ENCODE measurements around the gene EN1. TPM values are rescaled to one million over a fixed set of nuclear protein-coding genes. Genes with fewer than 3 reads are reported as not detected.

EN1 gene
- polyA plus RNA-seq, 5 donors = 0.18 TPM; not detected in 4

DNA sequence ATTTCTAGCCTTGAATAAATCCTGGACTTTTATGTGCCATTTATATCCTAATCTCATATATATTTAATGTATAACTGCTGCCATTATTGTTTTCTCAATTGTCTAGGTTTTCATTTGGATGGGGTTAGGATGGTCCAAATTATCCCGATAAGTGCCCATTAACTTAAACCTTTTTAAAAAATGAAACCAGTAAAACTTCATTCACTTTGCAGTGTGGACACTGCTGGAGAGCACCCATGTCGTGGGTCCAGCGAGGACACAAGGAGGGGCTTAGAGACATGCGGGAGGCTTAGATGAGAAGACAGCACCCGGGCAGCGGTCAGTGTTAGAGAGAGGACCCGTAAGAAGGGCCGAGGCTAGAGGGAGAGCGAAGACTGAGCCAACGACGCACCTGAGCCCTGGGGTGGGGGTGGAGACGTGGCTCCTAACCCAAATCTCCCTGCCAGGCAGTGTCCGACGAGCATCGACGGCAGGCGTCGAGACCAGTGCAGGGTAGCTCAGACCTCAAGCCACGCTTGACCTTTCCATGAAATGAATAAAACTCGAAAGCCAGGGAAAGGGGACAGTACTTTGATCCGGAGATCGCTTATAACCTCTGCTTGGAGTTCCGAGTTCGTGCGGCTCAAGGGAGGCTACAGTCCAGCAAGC lies 9.0 kb upstream of the EN1 start:
- DNase-seq = no peak

- peak; percentile 65 to 73 for DNase-seq
Measured at GRCh38 chr2:118855451-118856279, 8.2 kb upstream of the EN1 start.

DNA sequence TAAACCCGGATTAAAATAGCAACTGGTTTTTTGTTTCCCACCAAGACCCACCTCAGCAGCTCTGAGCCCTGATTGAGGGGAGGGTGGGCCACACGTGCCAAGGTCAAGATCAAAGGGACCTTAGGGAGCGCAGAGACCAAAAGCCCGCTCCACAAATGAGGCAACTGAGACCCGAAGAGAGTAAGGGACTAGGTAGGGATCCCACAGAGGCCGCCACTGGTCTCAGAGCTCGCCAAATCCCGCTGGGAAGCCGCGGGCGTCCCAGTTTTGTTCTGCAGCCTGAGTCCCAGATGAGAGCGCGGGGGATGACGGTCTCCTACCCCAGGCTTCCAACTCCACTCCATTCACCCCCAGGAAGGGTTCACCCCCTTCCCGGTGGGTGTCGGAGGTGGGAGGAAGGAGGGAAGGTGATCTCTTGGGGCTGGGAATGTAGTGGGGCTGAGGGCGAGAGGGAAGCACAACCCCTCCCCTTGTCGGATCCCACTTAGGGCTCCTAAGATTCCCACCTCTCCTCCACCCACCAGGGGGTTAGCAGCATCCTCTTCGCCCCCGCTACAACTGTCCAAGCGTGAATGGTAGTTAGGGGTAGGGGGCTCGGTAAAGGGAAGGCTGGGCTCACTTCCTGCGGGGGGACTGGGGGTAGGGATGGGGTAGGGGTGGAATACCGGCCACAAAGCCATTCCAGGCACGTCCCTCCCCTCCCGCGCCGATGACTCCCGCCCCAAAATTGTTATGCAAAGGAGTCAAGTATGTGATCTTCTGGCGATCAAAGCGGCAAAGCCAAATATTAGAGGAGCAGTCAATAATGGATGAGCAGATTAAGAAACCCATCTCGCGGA lies 7.3 kb upstream of the EN1 start:
- no peak for DNase-seq

- no peak for DNase-seq
Measured at GRCh38 chr2:118853651-118854291, 6.3 kb upstream of the EN1 start.

- DNase-seq = no peak
Measured at GRCh38 chr2:118853129-118853640, 5.7 kb upstream of the EN1 start.

GRCh38 chr2:118852605-118853128 lies 5.2 kb upstream of the EN1 start:
- no peak for DNase-seq

GRCh38 chr2:118851650-118852049 lies 4.2 kb upstream of the EN1 start:
- DNase-seq = no peak

- no peak for DNase-seq
Measured at GRCh38 chr2:118850901-118851415, 3.5 kb upstream of the EN1 start.

DNA sequence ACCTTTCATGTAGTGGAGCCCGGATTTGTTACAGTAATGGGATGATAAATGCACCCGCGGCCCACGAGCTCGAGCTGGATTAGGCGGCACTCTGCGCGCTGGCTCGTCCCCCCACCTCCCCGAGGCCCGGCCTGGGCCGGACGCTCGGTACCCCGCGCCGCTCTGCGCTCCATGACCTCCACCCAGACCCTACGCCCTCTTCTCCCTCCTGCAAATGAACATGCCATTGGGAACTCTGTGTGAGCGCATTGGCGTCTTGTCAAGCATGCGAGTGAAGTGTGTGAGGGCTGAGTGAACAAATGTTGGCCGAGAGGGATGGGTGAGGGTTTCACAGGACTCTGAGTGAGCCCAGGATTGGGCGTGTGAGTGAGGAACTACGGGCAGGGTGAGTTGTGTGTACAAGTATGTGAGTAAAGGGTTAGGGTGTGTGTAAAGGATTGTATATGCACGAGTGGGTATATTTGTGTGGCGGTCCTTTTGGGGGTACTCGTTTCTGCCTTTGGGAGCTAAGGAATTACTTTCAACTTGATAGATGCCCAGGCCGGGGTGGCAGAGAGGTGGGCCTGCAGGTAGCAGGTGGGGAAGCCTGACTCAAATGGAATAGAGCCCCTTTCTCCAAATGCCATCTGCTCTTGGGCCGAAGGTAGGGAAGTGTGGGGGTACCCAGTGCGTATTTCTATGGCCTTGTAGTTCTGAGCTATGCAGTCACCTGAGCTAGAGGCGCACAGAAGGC lies 2.9 kb upstream of the EN1 start:
- DNase-seq = no peak

DNA sequence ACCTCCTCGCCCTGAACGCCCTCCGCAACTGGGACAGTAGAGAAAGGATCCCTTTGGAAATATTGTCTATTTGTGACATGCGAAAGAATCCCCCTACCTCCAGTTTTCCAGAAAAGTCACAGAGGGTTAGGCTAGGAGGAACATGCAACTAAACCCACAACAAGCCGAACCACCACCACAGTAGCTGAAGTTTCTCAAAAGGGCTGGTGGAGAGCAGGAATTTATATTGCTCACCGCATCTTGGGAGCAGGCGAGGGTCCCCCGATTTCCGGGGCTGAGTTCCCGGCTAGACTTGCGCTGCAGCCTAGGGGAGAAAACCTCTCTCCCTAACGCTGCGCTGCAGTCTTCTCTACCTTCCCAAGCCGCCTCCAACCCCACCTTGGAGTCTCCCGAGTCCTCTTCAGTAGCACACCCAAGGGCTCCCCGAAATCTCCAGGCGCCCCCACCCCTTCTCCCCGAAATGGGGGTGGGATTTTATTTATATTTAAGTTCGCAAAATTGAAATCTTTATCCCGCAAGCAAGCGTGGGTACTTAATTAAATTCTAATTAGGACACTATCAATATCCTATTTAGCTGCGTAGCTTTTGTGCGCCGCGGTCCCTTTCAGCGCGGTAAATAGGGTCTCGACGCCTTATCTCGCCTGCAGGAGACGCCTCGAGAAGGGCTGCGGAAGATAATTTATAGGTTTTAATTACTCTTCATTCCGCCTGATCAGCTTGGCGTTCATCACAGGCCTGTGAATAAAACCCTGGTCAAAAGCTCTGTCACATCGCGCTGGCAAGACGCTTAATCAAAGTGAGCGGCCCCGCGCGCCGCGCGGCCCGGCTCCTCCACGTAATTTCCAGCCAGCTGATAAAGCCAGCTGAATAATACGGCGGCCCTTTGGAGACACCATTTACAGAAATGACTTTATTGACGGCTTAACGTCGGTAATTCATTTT lies 2.0 kb upstream of the EN1 start:
- DNase-seq = no peak

DNA sequence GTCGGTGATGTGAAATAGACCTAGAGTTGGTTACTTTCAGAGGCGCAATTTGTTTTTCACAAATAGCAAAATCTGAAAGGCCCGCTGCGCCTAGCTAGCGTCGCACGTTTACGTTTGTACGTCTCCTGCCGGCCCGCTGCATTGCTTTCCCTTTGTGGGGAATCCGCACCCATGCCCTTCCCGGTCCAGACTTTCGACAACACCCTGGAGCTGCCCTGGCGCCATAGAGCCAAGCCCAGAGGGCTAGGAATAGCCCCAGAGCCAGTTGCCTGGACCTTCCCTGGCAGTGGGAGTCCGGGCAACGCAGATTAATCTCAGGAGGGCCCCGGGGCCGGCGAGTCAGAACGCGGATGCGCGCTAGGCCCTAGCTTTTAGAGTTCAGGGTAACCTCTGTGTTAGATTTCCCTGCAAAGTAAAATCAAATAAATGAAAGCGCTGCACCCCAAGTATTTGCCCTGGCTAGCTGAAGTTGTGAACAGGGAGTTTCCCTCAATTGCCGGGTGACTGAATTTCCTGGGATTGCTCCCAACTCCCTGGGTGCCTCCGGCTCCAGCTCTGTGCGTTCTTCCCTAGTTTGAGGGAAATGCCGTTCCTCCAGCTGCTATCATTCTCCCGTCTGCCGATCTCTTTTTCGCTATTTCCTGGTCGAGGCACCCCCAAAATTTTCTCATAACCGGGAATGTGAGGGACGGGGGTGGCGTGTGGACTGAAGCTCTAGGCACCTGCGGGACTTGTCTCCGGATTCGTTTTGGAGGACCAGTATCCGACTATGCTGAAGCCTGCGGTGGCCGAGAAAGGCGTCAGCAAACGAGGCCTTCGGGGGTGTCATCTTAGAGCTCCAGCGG lies 1.2 kb upstream of the EN1 start:
- no peak for DNase-seq

GRCh38 chr2:118847762-118848172 lies 319 bp upstream of the EN1 start:
- no peak for DNase-seq

DNA sequence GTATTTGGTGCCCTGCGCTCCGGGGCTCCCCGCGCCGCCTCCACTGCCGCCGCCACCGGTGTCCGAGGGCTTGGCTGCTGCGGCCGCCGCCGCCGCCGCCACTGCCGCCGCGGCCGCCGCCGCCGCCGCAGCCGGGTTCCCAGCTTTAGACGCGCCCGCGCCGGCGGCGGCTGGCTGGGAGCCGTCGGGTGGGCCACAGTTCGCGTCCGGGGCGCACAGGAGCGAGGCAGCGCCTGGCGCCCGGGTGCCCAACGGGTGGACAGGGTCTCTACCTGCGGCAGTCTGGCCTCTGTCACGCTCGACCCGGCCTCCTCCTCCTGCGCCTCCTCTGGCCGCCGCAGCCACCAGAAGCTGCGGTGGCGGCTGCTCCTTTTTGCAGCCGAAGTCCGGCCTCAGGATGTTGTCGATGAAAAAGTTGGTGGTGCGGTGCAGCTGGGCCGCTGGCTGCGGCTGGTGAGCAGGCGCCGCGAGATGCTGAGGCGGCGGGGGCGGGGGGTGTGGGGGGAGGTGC lies 951 bp downstream of the EN1 start:
- DNase-seq = no peak

- DNase-seq = no peak
Measured at GRCh38 chr2:118845522-118846441, 1.7 kb downstream of the EN1 start.

GRCh38 chr2:118845005-118845521 lies 2.4 kb downstream of the EN1 start:
- no peak for DNase-seq

- no peak for DNase-seq
Measured at GRCh38 chr2:118844261-118845004, 3.0 kb downstream of the EN1 start.

Measured in right lung (tissue), 5 donors.